Lower lobe of right lung (tissue), 2 donors: Measurements from ENCODE around the gene SH3RF3. TPM values are rescaled to one million over a fixed set of nuclear protein-coding genes. Genes with fewer than 3 reads are reported as not detected.
"Not testable (repeated sequence)": the region's sequence is repeated elsewhere in the genome, so short reads cannot be mapped to it uniquely, and the experiment has no call there.

ENCODE experiments used
- ATAC-seq, 2 donors: fragments of 200-7000 bp; cut with Tn5 transposase; one replicate each; pipeline ENCODE4 v1.9.1; 2020 to 2022; ENCODE audit warnings: mild to moderate bottlenecking in 2 of 2, moderate library complexity in 2 of 2
- DNase-seq: peaks from one replicate; pipeline ENCODE4 v3.0.0-alpha.2; 2020
- H3K27ac ChIP-seq: fragments of 200-600 bp; one replicate; pipeline ENCODE4 v1.8.0; 2022
- H3K27me3 ChIP-seq: fragments of 200-600 bp; one replicate; pipeline ENCODE4 v1.8.0; 2022; ENCODE audit warnings: low read depth
- H3K36me3 ChIP-seq: fragments of 200-600 bp; one replicate; pipeline ENCODE4 v1.8.0; 2022; ENCODE audit warnings: mild to moderate bottlenecking
- H3K4me1 ChIP-seq: fragments of 200-600 bp; one replicate; pipeline ENCODE4 v1.8.0; 2022
- H3K4me3 ChIP-seq: fragments of 200-600 bp; one replicate; pipeline ENCODE4 v1.8.0; 2022; ENCODE audit warnings: mild to moderate bottlenecking
- H3K9me3 ChIP-seq: fragments of 200-600 bp; one replicate; pipeline ENCODE4 v1.8.0; 2022
- intact Hi-C: fragments of 100-400 bp; cut with DNase I; formaldehyde crosslinking; loops from one replicate; pipeline ENCODE4 v1.11.0; 2022
- total RNA-seq: library from RNA; stranded (reverse); fragmentation: NEBNext Ultra II Directional; extraction: Animal tissue kit (Norgen Biotek cat#: 25700); gene quantifications from one replicate; pipeline ENCODE4 v1.2.1, GENCODE V29; 2021
- TF ChIP-seq, protein P1 (sequence below): fragments of 200-600 bp; IDR thresholded peaks from one replicate; pipeline ENCODE4 v1.8.0; 2022; ENCODE audit warnings: antibody characterized with exemption, mild to moderate bottlenecking
- donor health status: DM: no; HTN: yes; CAD: no; lungs with severe emphysema.

Gene SH3RF3
- total RNA-seq, 1 donor from 2014 or later: 5.7 TPM

DNA sequence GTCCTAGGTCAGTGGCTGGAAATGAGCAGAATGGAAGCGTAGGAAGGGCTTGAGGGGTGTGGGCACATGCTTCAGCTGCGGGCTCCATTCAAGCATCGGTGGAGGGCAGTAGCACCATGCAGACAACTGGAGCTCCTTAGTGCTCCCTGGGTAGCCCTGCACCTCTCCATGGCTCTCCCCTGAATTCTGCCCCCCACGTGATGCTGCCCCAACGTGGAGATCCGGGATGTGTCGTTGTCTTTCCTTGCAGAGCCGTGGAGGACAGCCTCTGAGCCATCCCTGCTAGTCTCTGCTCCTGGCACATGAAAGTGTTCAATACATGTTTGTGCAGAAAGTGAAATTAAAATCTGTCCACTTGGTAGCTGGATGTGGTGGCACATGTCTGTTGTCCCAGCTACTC lies 94.5 kb downstream of the SH3RF3 start:
- no peak overlapping the region for H3K27ac ChIP-seq
- peaks cover 6% of the 10 kb centered on the region for H3K4me1 ChIP-seq
- intact Hi-C loops: no loop called here
- no peaks in the 10 kb centered on the region for H3K27me3 ChIP-seq
- H3K36me3 ChIP-seq: no peaks in the 10 kb centered on the region
- DNase-seq (no peak), ATAC-seq (no peak)
- no peaks in the 10 kb centered on the region for H3K9me3 ChIP-seq
- TF ChIP-seq, protein P1, sequence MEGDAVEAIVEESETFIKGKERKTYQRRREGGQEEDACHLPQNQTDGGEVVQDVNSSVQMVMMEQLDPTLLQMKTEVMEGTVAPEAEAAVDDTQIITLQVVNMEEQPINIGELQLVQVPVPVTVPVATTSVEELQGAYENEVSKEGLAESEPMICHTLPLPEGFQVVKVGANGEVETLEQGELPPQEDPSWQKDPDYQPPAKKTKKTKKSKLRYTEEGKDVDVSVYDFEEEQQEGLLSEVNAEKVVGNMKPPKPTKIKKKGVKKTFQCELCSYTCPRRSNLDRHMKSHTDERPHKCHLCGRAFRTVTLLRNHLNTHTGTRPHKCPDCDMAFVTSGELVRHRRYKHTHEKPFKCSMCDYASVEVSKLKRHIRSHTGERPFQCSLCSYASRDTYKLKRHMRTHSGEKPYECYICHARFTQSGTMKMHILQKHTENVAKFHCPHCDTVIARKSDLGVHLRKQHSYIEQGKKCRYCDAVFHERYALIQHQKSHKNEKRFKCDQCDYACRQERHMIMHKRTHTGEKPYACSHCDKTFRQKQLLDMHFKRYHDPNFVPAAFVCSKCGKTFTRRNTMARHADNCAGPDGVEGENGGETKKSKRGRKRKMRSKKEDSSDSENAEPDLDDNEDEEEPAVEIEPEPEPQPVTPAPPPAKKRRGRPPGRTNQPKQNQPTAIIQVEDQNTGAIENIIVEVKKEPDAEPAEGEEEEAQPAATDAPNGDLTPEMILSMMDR: no peak
- no peak overlapping the region for H3K4me3 ChIP-seq

GRCh38 chr2:109224341-109224740 lies 95.3 kb downstream of the SH3RF3 start:
- H3K27ac ChIP-seq, H3K4me1 ChIP-seq, H3K36me3 ChIP-seq, DNase-seq, H3K9me3 ChIP-seq, H3K27me3 ChIP-seq, ATAC-seq, H3K4me3 ChIP-seq, intact Hi-C loops: not testable (repeated sequence)

GRCh38 chr2:109225170-109225782 lies 96.3 kb downstream of the SH3RF3 start:
- H3K4me3 ChIP-seq: no peak overlapping the region
- no peak for ATAC-seq
- no peak overlapping the region for H3K27ac ChIP-seq
- peaks cover 7% of the 10 kb centered on the region for H3K4me1 ChIP-seq
- H3K36me3 ChIP-seq: no peaks in the 10 kb centered on the region
- intact Hi-C loops: no loop called here
- no peaks in the 10 kb centered on the region for H3K9me3 ChIP-seq
- TF ChIP-seq, protein P1: no peak
- DNase-seq: no peak
- H3K27me3 ChIP-seq: no peaks in the 10 kb centered on the region

DNA sequence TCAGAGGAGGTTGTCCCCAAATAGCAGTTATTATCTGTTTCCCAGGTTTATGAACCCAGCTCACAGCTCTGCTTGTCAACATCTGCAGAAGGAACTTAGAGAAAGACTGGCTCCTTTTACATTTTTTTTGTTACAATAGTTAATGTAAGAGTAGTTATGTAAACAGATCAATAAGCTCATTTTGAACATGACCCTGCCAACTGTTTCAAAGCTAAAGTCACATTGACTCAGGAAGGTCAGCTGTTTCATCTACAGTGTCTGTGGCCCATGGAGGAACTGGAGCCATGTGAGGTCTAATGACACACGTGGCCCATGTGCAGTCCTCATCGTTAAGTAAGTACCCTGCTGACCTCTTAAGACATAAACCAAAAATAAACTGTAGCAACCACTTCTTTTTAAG lies 97.1 kb downstream of the SH3RF3 start:
- DNase-seq (no peak), ATAC-seq (peak; percentile 35 to 43)
- Histone ChIP-seq H3K9me3 (no peaks in the 10 kb centered on the region), H3K36me3 (no peaks in the 10 kb centered on the region), H3K4me1 (peaks cover 12% of the 10 kb centered on the region), H3K27me3 (no peaks in the 10 kb centered on the region), H3K27ac (no peak overlapping the region), H3K4me3 (no peak overlapping the region)
- intact Hi-C loops: no loop called here
- TF ChIP-seq, protein P1: no peak

DNA sequence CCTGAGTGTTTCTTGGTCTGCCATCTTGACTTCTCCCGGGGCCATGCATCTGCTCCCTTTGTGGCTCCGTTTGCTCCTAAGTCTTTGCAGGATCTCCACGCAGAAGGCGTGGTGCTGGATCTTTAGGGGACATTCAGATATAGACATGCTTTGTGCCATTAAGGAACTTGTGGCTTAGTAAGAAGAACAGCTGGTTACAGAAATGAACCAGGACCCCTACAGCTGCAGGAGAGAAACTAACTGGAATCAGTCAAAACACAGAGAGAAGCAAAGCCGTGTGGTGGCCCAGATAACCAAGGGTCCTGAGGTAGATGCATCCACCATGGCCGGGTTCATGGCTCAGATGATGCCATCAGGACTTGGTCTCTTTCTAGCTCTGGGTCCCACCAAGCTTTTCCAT lies 97.6 kb downstream of the SH3RF3 start:
- ATAC-seq (no peak), DNase-seq (no peak)
- Histone ChIP-seq H3K9me3 (no peaks in the 10 kb centered on the region), H3K27me3 (no peaks in the 10 kb centered on the region), H3K36me3 (no peaks in the 10 kb centered on the region), H3K4me3 (no peak overlapping the region), H3K27ac (no peak overlapping the region), H3K4me1 (peaks cover 17% of the 10 kb centered on the region)
- TF ChIP-seq, protein P1: no peak
- intact Hi-C loops: no loop called here

- no peaks in the 10 kb centered on the region for H3K9me3 ChIP-seq
- intact Hi-C loops: no loop called here
- DNase-seq: no peak
- H3K27me3 ChIP-seq: no peaks in the 10 kb centered on the region
- H3K4me3 ChIP-seq: no peak overlapping the region
- no peak overlapping the region for H3K27ac ChIP-seq
- TF ChIP-seq, protein P1: no peak
- H3K4me1 ChIP-seq: peaks cover 17% of the 10 kb centered on the region
- no peak for ATAC-seq
- H3K36me3 ChIP-seq: no peaks in the 10 kb centered on the region
These were observed 100.2 kb downstream of the SH3RF3 start for GRCh38 chr2:109229094-109229675.
